HepG2 (cell line): ENCODE results near the gene PSEN1. TPM values are rescaled to one million over a fixed set of nuclear protein-coding genes. Genes with fewer than 3 reads are reported as not detected.

Experiments used
- KDM5A ChIP-seq: fragments of 200-600 bp; sonication (generic); IDR thresholded peaks from 2 replicates; pipeline ENCODE4 v1.7.0; 2018; ENCODE audit warnings: antibody characterized with exemption, mild to moderate bottlenecking, low read length, borderline replicate concordance
- KLF12 ChIP-seq: sonication (generic); formaldehyde crosslinking; IDR thresholded peaks from 2 replicates; pipeline ENCODE4 v1.4.0; 2020; ENCODE audit warnings: missing genetic modification reagents, borderline replicate concordance
- MAF1 ChIP-seq: sonication (generic); formaldehyde crosslinking; IDR thresholded peaks from 2 replicates; pipeline ENCODE4 v1.5.0; 2020; ENCODE audit warnings: missing genetic modification reagents, borderline replicate concordance
- NPAS2 ChIP-seq: sonication (generic); formaldehyde crosslinking; IDR thresholded peaks from 2 replicates; pipeline ENCODE4 v1.8.0; 2022; ENCODE audit warnings: mild to moderate bottlenecking, missing genetic modification reagents, borderline replicate concordance
- SRY ChIP-seq: sonication (generic); formaldehyde crosslinking; IDR thresholded peaks from 2 replicates; pipeline ENCODE4 v1.8.0; 2022; ENCODE audit warnings: mild to moderate bottlenecking, missing genetic modification reagents
- TCF12 ChIP-seq, 2 experiments: fragments of 450-650 bp in 1 of 2; sonication (generic) in 1 of 2; formaldehyde crosslinking in 1 of 2; IDR thresholded peaks; 2 replicates each; pipeline versions ENCODE4 v1.6.1 to v1.8.0; 2017 to 2022; ENCODE audit warnings: antibody characterized with exemption in 1 of 2, mild to moderate bottlenecking in 1 of 2, missing genetic modification reagents in 1 of 2, moderate library complexity in 1 of 2
- ZNF10 ChIP-seq: sonication (generic); formaldehyde crosslinking; IDR thresholded peaks from 2 replicates; pipeline ENCODE4 v1.4.0; 2020; ENCODE audit warnings: mild to moderate bottlenecking, low read depth, missing genetic modification reagents, borderline replicate concordance
- ZNF44 ChIP-seq: sonication (generic); formaldehyde crosslinking; IDR thresholded peaks from 2 replicates; pipeline ENCODE4 v1.5.1; 2020; ENCODE audit warnings: mild to moderate bottlenecking, missing genetic modification reagents
- ZNF780A ChIP-seq: sonication (generic); formaldehyde crosslinking; IDR thresholded peaks from 2 replicates; pipeline ENCODE4 v1.8.0; 2022; ENCODE audit warnings: mild to moderate bottlenecking, missing genetic modification reagents, moderate library complexity
- ZNF883 ChIP-seq: sonication (generic); formaldehyde crosslinking; IDR thresholded peaks from 2 replicates; pipeline ENCODE4 v1.5.1; 2020; ENCODE audit warnings: mild to moderate bottlenecking, missing genetic modification reagents; ENCODE audit errors: not compliant biosample characterization
- polyA plus RNA-seq, 8 experiments: library from polyadenylated mRNA; depleted of rRNA in 3 of 8; stranded (reverse) in 7 of 8; unstranded in 1 of 8; fragments of >200 nt; fragmentation: Illumina TruSeq in 4 of 8; extraction: Trizol in 4 of 8; gene quantifications; 2 replicates each; pipeline versions ENCODE4 v1.2.1 to v1.2.3, GENCODE V29; 2011 to 2016; ENCODE audit warnings: low read depth in 4 of 8, missing spikeins in 1 of 8, mixed read lengths in 1 of 8; ENCODE audit not compliant: insufficient read depth in 1 of 8
- total RNA-seq, 5 experiments: library from RNA; depleted of rRNA; stranded (reverse); fragments of >200 nt; fragmentation: Illumina TruSeq; extraction: Trizol; gene quantifications; 2 replicates each; pipeline ENCODE4 v1.2.3, GENCODE V29; 2016; ENCODE audit warnings: low read depth in 1 of 5
- TF ChIP-seq, protein P1 (sequence below): sonication (generic); formaldehyde crosslinking; IDR thresholded peaks from 2 replicates; pipeline ENCODE4 v1.9.0; 2021; ENCODE audit warnings: missing genetic modification reagents, mild to moderate bottlenecking, borderline replicate concordance
- TF ChIP-seq, protein P2 (sequence below): sonication (generic); formaldehyde crosslinking; IDR thresholded peaks from 2 replicates; pipeline ENCODE4 v1.5.0; 2020; ENCODE audit warnings: missing genetic modification reagents
- TF ChIP-seq, protein P3 (sequence below): sonication (generic); formaldehyde crosslinking; IDR thresholded peaks from 2 replicates; pipeline ENCODE4 v1.5.0; 2020; ENCODE audit warnings: missing genetic modification reagents, mild to moderate bottlenecking, borderline replicate concordance
- TF ChIP-seq, protein P4 (sequence below): IDR thresholded peaks from 2 replicates; pipeline ENCODE4 v1.6.1; 2016; ENCODE audit warnings: missing biosample characterization, missing genetic modification reagents, low read depth
- TF ChIP-seq, protein P5 (sequence below): sonication (generic); formaldehyde crosslinking; IDR thresholded peaks from 2 replicates; pipeline ENCODE4 v1.8.0; 2022; ENCODE audit warnings: mild to moderate bottlenecking, missing genetic modification reagents, moderate library complexity
- TF ChIP-seq, protein P6 (sequence below): sonication (generic); formaldehyde crosslinking; IDR thresholded peaks from 2 replicates; pipeline ENCODE4 v1.9.0; 2021; ENCODE audit warnings: missing genetic modification reagents, borderline replicate concordance

Gene PSEN1
- total and polyA plus RNA-seq, 2 of the 13 experiments (the other 11 are each of a cell fraction or from before 2014, with no cell fraction given) = 12.5 to 26.6 TPM

DNA sequence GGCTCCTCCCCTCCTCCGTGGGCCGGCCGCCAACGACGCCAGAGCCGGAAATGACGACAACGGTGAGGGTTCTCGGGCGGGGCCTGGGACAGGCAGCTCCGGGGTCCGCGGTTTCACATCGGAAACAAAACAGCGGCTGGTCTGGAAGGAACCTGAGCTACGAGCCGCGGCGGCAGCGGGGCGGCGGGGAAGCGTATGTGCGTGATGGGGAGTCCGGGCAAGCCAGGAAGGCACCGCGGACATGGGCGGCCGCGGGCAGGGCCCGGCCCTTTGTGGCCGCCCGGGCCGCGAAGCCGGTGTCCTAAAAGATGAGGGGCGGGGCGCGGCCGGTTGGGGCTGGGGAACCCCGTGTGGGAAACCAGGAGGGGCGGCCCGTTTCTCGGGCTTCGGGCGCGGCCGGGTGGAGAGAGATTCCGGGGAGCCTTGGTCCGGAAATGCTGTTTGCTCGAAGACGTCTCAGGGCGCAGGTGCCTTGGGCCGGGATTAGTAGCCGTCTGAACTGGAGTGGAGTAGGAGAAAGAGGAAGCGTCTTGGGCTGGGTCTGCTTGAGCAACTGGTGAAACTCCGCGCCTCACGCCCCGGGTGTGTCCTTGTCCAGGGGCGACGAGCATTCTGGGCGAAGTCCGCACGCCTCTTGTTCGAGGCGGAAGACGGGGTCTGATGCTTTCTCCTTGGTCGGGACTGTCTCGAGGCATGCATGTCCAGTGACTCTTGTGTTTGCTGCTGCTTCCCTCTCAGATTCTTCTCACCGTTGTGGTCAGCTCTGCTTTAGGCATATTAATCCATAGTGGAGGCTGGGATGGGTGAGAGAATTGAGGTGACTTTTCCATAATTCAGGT is at the start of gene PSEN1 (continued):
- no peak for TF ChIP-seq TCF12 (IDR thresholded peaks at IDR 0.05)
- no peak for TF ChIP-seq TCF12 (CRISPR knock-in tag; IDR thresholded peaks at IDR 0.05)
- TF ChIP-seq, protein P1, sequence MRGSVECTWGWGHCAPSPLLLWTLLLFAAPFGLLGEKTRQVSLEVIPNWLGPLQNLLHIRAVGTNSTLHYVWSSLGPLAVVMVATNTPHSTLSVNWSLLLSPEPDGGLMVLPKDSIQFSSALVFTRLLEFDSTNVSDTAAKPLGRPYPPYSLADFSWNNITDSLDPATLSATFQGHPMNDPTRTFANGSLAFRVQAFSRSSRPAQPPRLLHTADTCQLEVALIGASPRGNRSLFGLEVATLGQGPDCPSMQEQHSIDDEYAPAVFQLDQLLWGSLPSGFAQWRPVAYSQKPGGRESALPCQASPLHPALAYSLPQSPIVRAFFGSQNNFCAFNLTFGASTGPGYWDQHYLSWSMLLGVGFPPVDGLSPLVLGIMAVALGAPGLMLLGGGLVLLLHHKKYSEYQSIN = no peak
- TF ChIP-seq, protein P2, sequence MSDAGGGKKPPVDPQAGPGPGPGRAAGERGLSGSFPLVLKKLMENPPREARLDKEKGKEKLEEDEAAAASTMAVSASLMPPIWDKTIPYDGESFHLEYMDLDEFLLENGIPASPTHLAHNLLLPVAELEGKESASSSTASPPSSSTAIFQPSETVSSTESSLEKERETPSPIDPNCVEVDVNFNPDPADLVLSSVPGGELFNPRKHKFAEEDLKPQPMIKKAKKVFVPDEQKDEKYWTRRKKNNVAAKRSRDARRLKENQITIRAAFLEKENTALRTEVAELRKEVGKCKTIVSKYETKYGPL = no peak
- TF ChIP-seq, protein P3, sequence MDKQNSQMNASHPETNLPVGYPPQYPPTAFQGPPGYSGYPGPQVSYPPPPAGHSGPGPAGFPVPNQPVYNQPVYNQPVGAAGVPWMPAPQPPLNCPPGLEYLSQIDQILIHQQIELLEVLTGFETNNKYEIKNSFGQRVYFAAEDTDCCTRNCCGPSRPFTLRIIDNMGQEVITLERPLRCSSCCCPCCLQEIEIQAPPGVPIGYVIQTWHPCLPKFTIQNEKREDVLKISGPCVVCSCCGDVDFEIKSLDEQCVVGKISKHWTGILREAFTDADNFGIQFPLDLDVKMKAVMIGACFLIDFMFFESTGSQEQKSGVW (CRISPR knock-in tag) = no peak
- TF ChIP-seq, protein P4, sequence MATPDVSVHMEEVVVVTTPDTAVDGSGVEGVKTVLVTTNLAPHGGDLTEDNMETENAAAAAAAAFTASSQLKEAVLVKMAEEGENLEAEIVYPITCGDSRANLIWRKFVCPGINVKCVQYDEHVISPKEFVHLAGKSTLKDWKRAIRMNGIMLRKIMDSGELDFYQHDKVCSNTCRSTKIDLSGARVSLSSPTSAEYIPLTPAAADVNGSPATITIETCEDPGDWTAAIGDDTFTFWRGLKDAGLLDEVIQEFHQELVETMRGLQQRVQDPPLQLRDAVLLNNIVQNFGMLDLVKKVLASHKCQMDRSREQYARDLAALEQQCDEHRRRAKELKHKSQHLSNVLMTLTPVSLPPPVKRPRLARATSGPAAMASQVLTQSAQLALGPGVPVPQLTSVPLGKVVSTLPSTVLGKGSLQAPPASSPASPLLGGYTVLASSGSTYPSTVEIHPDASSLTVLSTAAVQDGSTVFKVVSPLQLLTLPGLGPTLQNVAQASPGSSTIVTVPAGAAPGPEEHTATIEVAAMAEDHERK = 0 out of 2 replicates have a peak, but pooled peaks have one; percentile 25
- no peak for TF ChIP-seq ZNF10 (CRISPR knock-in tag)
- peak; percentile 47; the same call in 1 of the 2 replicates for TF ChIP-seq MAF1 (CRISPR knock-in tag)
- TF ChIP-seq, protein P5, sequence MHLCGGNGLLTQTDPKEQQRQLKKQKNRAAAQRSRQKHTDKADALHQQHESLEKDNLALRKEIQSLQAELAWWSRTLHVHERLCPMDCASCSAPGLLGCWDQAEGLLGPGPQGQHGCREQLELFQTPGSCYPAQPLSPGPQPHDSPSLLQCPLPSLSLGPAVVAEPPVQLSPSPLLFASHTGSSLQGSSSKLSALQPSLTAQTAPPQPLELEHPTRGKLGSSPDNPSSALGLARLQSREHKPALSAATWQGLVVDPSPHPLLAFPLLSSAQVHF (CRISPR knock-in tag) = no peak
- TF ChIP-seq ZNF780A (CRISPR knock-in tag) = no peak; the same call in 1 of the 2 replicates
- TF ChIP-seq ZNF883 = no peak
- TF ChIP-seq KLF12 (CRISPR knock-in tag) = peak; percentile 86
- TF ChIP-seq ZNF44 (CRISPR knock-in tag) = no peak
- TF ChIP-seq, protein P6, sequence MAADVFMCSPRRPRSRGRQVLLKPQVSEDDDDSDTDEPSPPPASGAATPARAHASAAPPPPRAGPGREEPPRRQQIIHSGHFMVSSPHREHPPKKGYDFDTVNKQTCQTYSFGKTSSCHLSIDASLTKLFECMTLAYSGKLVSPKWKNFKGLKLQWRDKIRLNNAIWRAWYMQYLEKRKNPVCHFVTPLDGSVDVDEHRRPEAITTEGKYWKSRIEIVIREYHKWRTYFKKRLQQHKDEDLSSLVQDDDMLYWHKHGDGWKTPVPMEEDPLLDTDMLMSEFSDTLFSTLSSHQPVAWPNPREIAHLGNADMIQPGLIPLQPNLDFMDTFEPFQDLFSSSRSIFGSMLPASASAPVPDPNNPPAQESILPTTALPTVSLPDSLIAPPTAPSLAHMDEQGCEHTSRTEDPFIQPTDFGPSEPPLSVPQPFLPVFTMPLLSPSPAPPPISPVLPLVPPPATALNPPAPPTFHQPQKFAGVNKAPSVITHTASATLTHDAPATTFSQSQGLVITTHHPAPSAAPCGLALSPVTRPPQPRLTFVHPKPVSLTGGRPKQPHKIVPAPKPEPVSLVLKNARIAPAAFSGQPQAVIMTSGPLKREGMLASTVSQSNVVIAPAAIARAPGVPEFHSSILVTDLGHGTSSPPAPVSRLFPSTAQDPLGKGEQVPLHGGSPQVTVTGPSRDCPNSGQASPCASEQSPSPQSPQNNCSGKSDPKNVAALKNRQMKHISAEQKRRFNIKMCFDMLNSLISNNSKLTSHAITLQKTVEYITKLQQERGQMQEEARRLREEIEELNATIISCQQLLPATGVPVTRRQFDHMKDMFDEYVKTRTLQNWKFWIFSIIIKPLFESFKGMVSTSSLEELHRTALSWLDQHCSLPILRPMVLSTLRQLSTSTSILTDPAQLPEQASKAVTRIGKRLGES (CRISPR knock-in tag) = no peak
- TF ChIP-seq NPAS2 (CRISPR knock-in tag) = no peak
- peak; percentile 77; the same call in 1 of the 2 replicates for TF ChIP-seq KDM5A
- no peak for TF ChIP-seq SRY (CRISPR knock-in tag)
